Measurements from ENCODE around the gene ACACA. TPM values are rescaled to one million over a fixed set of nuclear protein-coding genes. Genes with fewer than 3 reads are reported as not detected.

The ACACA gene
- total RNA-seq, 1 donor from 2014 or later: 101 TPM

GRCh38 chr17:37382056-37382455 lies 24.6 kb downstream of the ACACA start:
- H3K4me1 Mint-ChIP-seq (ENCODE audit: unreplicated experiment): peaks cover 8% of the 10 kb centered on the region
- H3K27me3 Mint-ChIP-seq: no peaks in the 10 kb centered on the region
- H3K27ac Mint-ChIP-seq: no peak overlapping the region
- H3K4me3 Mint-ChIP-seq: no peak overlapping the region
- DNase-seq (ENCODE audit: extremely low spot score, unreplicated experiment): no peak
- TF ChIP-seq CTCF (conservative IDR thresholded peaks at IDR 0.05): no peak
- H3K36me3 Mint-ChIP-seq: no peaks in the 10 kb centered on the region
- no peaks in the 10 kb centered on the region for H3K9me3 Mint-ChIP-seq

GRCh38 chr17:37375706-37376105 lies 30.9 kb downstream of the ACACA start, which contains the start of gene C17orf78:
Gene C17orf78 (plus strand): TSS chr17:37375985. CDS start chr17:37376093, 108 bp downstream.
- Mint-ChIP-seq H3K9me3 (no peaks in the 10 kb centered on the region), H3K27me3 (no peaks in the 10 kb centered on the region), H3K4me3 (no peak within 1 kb of the TSS), H3K36me3 (no peaks in the 10 kb centered on the region), H3K4me1 (ENCODE audit: unreplicated experiment) (peaks cover 10% of the 10 kb centered on the region), H3K27ac (no peak within 1 kb of the TSS)
- TF ChIP-seq CTCF (conservative IDR thresholded peaks at IDR 0.05): no peak
- no peak for DNase-seq (ENCODE audit: extremely low spot score, unreplicated experiment)

GRCh38 chr17:37373530-37374159 lies 33.0 kb downstream of the ACACA start:
- no peaks in the 10 kb centered on the region for H3K27me3 Mint-ChIP-seq
- peak; percentile 94 for TF ChIP-seq CTCF (conservative IDR thresholded peaks at IDR 0.05)
- H3K4me1 Mint-ChIP-seq (ENCODE audit: unreplicated experiment): peaks cover 10% of the 10 kb centered on the region
- peak overlapping the region; percentile 31 for H3K27ac Mint-ChIP-seq
- no peak for DNase-seq (ENCODE audit: extremely low spot score, unreplicated experiment)
- no peaks in the 10 kb centered on the region for H3K36me3 Mint-ChIP-seq
- no peaks in the 10 kb centered on the region for H3K9me3 Mint-ChIP-seq
- H3K4me3 Mint-ChIP-seq: no peak overlapping the region

GRCh38 chr17:37368577-37368976 lies 38.1 kb downstream of the ACACA start:
- H3K27me3 Mint-ChIP-seq: no peaks in the 10 kb centered on the region
- TF ChIP-seq CTCF (conservative IDR thresholded peaks at IDR 0.05): no peak
- H3K27ac Mint-ChIP-seq: no peak overlapping the region
- H3K4me1 Mint-ChIP-seq (ENCODE audit: unreplicated experiment): peaks cover 4% of the 10 kb centered on the region
- H3K36me3 Mint-ChIP-seq: no peaks in the 10 kb centered on the region
- H3K4me3 Mint-ChIP-seq: no peak overlapping the region
- DNase-seq (ENCODE audit: extremely low spot score, unreplicated experiment): no peak
- no peaks in the 10 kb centered on the region for H3K9me3 Mint-ChIP-seq

GRCh38 chr17:37365589-37365988 lies 41.0 kb downstream of the ACACA start:
- no peaks in the 10 kb centered on the region for H3K4me1 Mint-ChIP-seq (ENCODE audit: unreplicated experiment)
- TF ChIP-seq CTCF (conservative IDR thresholded peaks at IDR 0.05): no peak
- H3K27ac Mint-ChIP-seq: no peak overlapping the region
- H3K27me3 Mint-ChIP-seq: no peaks in the 10 kb centered on the region
- peaks cover 5% of the 10 kb centered on the region for H3K36me3 Mint-ChIP-seq
- no peak overlapping the region for H3K4me3 Mint-ChIP-seq
- DNase-seq (ENCODE audit: extremely low spot score, unreplicated experiment): no peak
- H3K9me3 Mint-ChIP-seq: peaks cover 5% of the 10 kb centered on the region
